Stimulated activated CD8-positive, alpha-beta memory T cell treated with anti-CD3 and anti-CD28 coated beads, Interleukin-7, amount 100 ng/mL, for 1 hour (primary cell): Measurements from ENCODE around the gene HSD11B2.

Source experiments
- DNase-seq, 2 donors: peaks; one replicate each; pipeline ENCODE4 v3.0.0-alpha.2; 2020; ENCODE audit warnings: low read depth in 2 of 2

The HSD11B2 gene

GRCh38 chr16:67433131-67433719, 2.3 kb downstream of the HSD11B2 start:
- DNase-seq, result no peak

- DNase-seq, result no peak
These were observed 4.8 kb downstream of the HSD11B2 start for GRCh38 chr16:67435758-67436164.

- DNase-seq, result no peak
These were observed 5.8 kb downstream of the HSD11B2 start for GRCh38 chr16:67436640-67437193.

- DNase-seq, result no peak
These were observed 6.6 kb downstream of the HSD11B2 start for GRCh38 chr16:67437513-67437912.

- no peak for DNase-seq
These were observed 7.3 kb downstream of the HSD11B2 start for GRCh38 chr16:67438098-67438791.

GRCh38 chr16:67438824-67439393, 8.0 kb downstream of the HSD11B2 start:
- no peak for DNase-seq

- DNase-seq, result no peak
These were observed 10.4 kb downstream of the HSD11B2 start for GRCh38 chr16:67441271-67441753.

GRCh38 chr16:67441907-67442306, 11.0 kb downstream of the HSD11B2 start:
- no peak for DNase-seq

GRCh38 chr16:67442581-67443255, 11.8 kb downstream of the HSD11B2 start:
- DNase-seq, result no peak

GRCh38 chr16:67443265-67443664, 12.3 kb downstream of the HSD11B2 start:
- DNase-seq, result no peak

- DNase-seq, result no peak
These were observed 13.6 kb downstream of the HSD11B2 start for GRCh38 chr16:67444259-67445125.

GRCh38 chr16:67445126-67445426, 14.2 kb downstream of the HSD11B2 start:
- no peak for DNase-seq

GRCh38 chr16:67445441-67445912, 14.6 kb downstream of the HSD11B2 start:
- DNase-seq, result no peak

GRCh38 chr16:67445913-67446907, 15.3 kb downstream of the HSD11B2 start:
- DNase-seq, result no peak

- DNase-seq, result no peak
These were observed 16.1 kb downstream of the HSD11B2 start for GRCh38 chr16:67446968-67447507.

- DNase-seq, result peak in 1 of 2 donors; percentile 19
These were observed 16.7 kb downstream of the HSD11B2 start for GRCh38 chr16:67447508-67448076.

GRCh38 chr16:67448580-67448979, 17.7 kb downstream of the HSD11B2 start:
- no peak for DNase-seq

GRCh38 chr16:67449336-67449735, 18.4 kb downstream of the HSD11B2 start:
- DNase-seq, result no peak

- no peak for DNase-seq
These were observed 18.8 kb downstream of the HSD11B2 start for GRCh38 chr16:67449739-67450138.
